ENCODE results near the gene E2F4.

DNA sequence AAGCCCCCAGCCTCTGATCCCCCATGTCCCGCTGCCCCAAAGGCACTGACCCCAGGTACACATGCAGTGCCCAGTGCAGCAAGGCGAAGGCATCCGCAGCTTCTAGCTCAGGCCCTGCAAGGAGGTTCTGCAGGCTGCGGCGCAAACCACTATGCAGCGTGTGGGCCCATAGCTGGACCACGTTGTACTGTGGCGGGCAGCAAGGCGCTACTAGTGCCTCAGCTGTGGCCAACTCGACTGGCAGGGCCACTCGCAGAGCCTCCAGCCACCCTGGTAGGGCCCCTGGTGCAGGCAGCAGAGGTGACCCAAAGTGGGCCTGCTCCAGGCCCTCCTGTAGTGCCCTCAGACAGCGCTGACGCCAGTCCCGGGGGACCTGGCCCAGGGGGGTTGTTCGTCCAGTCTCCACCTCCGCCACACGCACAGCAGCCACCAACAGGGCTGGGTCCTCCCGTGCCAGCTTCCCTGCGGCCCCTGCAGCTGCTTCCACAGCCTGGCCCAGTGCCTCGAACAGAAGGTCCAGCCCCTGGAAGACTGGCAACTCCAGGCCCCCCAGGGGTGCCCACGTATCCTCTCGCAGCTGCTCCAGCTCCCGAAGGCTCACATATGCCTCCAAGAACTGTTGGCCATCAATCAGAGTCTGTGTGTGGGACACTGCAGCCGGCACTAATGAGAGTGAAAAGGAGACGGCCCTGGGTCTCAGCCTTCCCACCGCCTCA is 4.6 kb upstream of the E2F4 start:
- no peak for TF ChIP-seq CTCF (IDR thresholded peaks at IDR 0.05)
- no peak for TF ChIP-seq POLR2A (IDR thresholded peaks at IDR 0.05)
- TF ChIP-seq POLR2AphosphoS5 (IDR thresholded peaks at IDR 0.05), result no peak
- no peak for TF ChIP-seq EP300 (IDR thresholded peaks at IDR 0.05)

All from stomach (tissue), 4 donors.